Limb (tissue), 2 donors: Measurements from ENCODE around the gene FUBP3.
"Not testable (repeated sequence)": the region's sequence is repeated elsewhere in the genome, so short reads cannot be mapped to it uniquely, and the experiment has no call there.

ENCODE experiments used
- DNase-seq, 2 donors: peaks; one replicate each; pipeline ENCODE4 v3.0.0-alpha.2; 2016; ENCODE audit errors: extremely low spot score in 2 of 2

FUBP3 gene

GRCh38 chr9:130680836-130681768 is 101.7 kb downstream of the FUBP3 start:
- peak; percentile 37 to 78 for DNase-seq

DNA sequence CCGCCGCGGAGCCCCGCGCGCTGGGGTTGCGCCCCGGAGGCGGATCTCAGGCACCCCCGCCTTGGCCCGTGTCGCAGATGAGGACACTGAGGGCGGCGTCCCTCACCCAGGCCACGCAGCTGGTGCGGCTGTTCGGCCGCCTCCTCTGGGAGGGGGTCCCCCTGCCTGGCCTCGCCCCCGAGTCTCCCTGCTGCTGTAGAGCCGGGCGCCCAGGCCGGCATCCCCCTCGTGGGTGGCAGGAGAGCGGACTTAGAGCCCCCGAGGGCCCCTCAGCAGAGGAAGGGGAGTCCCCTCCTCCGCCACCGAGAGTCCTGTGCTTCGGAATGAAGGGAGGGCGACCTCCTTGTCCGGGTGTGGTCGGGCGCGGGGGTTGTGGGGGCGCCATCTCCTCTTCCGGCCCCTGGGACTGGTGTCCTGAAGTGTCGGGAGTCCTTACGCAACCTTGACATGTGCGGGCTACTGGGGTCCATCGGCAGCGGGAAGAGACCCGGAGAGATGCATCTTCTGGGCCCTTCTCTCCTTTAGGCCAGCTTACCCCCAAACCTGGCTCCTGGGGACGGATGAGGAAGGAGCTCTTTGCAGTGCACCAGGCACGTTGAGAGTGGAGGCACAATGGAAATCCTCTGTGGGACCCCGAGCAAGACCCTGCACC is 102.5 kb downstream of the FUBP3 start:
- no peak for DNase-seq

DNA sequence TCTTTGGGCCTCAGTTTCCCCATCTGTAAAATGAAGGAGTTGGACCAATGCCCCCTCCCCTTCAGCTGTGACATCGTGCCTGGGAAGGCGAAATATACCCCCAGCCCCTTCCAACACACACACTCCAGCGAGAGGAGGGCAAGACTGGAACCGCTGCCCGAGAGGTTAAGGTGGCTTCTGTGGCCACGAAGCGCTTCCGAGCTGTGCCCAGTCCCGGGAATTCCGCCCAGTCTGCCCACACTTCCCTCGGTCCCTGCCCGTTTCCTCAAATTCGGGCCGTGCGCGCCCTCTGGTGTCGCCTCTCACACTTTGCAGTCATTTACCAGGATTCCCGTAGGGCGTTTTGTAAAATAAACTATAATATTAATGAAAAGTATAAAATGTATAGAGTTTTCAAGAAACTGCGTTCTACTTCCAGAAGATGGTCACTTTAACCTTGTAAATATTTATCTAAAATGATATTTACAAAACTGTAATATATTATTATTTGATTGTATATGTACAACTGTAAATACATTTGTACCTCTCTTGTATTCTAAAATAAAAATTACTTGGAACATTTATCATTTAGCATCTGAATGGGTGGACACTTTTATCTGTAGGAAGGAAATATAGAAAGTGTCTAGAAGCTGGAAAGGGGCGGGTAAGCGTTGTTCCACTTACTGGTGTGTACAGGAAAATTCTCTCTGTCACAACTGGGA is 103.2 kb downstream of the FUBP3 start:
- DNase-seq, result peak; percentile 71 to 83

DNA sequence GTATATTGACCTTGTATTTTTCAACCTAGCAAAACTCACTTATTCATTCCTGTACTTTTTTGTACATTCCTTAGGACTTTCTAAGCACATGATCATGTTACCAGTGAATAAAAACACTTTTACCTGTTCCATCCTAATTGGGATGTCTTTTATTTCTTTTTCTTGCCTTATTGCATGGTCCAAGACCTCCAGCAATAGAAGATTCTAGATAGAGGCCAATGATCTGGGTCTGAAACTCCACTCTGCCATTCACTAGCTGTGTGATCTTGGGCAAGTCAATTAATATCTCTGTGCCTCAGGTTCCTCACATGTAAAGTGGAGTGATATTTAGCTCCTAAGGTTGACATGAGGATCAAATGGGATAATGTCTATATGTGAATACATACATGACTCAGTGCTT is 105.7 kb downstream of the FUBP3 start:
- DNase-seq, result no peak

DNA sequence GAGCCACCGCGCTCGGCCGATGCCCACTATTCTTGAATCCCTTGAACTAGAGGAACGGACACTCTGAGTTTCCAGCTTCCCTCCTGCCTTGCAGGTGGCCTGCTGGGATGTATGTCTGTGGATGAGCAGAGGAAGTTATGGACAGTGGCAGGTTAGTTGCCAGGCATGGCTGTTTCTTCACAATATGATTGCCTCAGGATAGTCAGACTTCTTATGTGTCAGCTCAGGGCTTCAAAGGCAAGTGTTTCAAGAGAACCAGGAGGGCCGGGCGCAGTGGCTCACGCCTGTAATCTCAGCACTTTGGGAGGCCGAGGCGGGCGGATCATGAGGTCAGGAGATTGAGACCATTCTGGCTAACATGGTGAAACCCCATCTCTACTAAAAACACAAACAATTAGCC is 106.6 kb downstream of the FUBP3 start:
- not testable (repeated sequence) for DNase-seq

DNA sequence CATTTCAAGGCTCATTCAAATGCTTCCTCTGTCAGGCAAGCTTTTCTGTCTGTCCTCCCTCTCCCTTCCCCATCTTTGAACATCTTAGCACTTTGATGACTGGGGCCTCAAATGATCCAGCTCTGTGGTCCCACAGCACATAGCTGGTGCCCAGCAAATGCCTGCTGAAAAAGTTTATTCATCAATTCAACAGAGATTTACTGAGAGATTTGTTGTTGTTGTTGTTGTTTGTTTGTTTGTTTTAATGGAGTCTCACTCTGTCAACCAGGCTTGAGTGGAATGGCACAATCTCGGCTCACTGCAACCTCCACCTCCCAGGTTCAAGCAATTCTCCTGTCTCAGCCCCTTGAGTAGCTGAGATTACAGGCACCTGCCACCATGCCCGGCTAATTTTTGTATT is 108.2 kb downstream of the FUBP3 start:
- no peak for DNase-seq
